Thyroid gland (tissue), 4 donors: ENCODE data around the gene CDHR4.

Experiments
- POLR2A ChIP-seq, 2 donors: fragments of 450-650 bp; IDR thresholded peaks; one replicate each; pipeline ENCODE4 v1.6.1; 2017; ENCODE audit warnings: antibody characterized with exemption in 2 of 2, mild to moderate bottlenecking in 2 of 2, moderate library complexity in 1 of 2
- TF ChIP-seq, protein P1 (sequence below), 6 experiments: fragments of 200-600 bp in 3 of 6; fragments of 450-650 bp in 3 of 6; sonication (generic) in 3 of 6; IDR thresholded peaks; one replicate each; pipeline ENCODE4 v1.5.1; 2016 to 2019; ENCODE audit warnings: antibody characterized with exemption in 6 of 6, mild to moderate bottlenecking in 2 of 6, inconsistent platforms in 1 of 6, moderate library complexity in 1 of 6

DNA sequence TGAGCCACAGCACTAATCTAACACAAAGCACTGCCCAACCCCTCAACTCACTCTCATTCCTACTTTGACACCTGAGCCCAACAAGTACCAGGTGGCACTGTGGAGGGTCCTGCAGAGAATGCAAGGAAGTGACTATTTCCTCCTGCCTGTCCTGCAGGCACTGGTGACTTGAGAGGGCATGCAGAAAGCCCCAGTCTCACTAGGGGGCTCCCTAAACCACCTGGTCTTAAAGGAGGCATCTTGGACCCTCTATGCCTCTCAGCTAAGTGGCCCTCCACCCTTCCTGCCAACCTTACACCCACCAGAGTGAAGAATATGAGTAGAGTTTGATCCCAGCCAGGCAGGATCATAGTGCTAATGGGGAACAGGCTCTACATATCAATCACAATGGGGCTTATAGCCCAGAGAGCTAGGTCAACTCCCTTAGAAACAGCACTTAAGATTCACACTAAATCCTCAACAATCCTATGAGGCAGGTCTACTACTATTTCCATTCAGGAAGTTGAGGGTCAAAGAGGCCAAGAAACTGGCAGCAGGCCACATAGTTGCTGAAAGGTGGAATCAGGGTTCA, 41.5 kb upstream of the CDHR4 start:
- TF ChIP-seq POLR2A (IDR thresholded peaks at IDR 0.05), result no peak
- TF ChIP-seq, protein P1, sequence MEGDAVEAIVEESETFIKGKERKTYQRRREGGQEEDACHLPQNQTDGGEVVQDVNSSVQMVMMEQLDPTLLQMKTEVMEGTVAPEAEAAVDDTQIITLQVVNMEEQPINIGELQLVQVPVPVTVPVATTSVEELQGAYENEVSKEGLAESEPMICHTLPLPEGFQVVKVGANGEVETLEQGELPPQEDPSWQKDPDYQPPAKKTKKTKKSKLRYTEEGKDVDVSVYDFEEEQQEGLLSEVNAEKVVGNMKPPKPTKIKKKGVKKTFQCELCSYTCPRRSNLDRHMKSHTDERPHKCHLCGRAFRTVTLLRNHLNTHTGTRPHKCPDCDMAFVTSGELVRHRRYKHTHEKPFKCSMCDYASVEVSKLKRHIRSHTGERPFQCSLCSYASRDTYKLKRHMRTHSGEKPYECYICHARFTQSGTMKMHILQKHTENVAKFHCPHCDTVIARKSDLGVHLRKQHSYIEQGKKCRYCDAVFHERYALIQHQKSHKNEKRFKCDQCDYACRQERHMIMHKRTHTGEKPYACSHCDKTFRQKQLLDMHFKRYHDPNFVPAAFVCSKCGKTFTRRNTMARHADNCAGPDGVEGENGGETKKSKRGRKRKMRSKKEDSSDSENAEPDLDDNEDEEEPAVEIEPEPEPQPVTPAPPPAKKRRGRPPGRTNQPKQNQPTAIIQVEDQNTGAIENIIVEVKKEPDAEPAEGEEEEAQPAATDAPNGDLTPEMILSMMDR (IDR thresholded peaks at IDR 0.05), result peak in 1 of 6 experiments; percentile 7
